Colonic mucosa (tissue), 4 donors: ENCODE data around the gene COMT. TPM values are rescaled to one million over a fixed set of nuclear protein-coding genes. Genes with fewer than 3 reads are reported as not detected.
"Not testable (repeated sequence)": the region's sequence is repeated elsewhere in the genome, so short reads cannot be mapped to it uniquely, and the experiment has no call there.

Experiments used
- DNase-seq: peaks from one replicate; pipeline ENCODE4 v3.0.0-alpha.2; 2020
- H3K27ac ChIP-seq: fragments of 200-600 bp; one replicate; pipeline ENCODE4 v1.8.0; 2021
- H3K27me3 ChIP-seq: fragments of 200-600 bp; one replicate; pipeline ENCODE4 v1.8.0; 2021
- H3K36me3 ChIP-seq: fragments of 200-600 bp; one replicate; pipeline ENCODE4 v1.8.0; 2021
- H3K4me1 ChIP-seq: fragments of 200-600 bp; one replicate; pipeline ENCODE4 v1.8.0; 2021; ENCODE audit warnings: mild to moderate bottlenecking
- H3K4me3 ChIP-seq: fragments of 200-600 bp; one replicate; pipeline ENCODE4 v1.8.0; 2021
- H3K9ac ChIP-seq, 2 donors: one replicate each; pipeline ENCODE4 v1.7.0; 2013; ENCODE audit warnings: control low read depth in 2 of 2, low read depth in 2 of 2, low read length in 2 of 2
- H3K9me3 ChIP-seq: fragments of 200-600 bp; one replicate; pipeline ENCODE4 v1.8.0; 2021
- intact Hi-C: fragments of 100-400 bp; cut with DNase I; formaldehyde crosslinking; loops from one replicate; pipeline ENCODE4 v1.14.1; 2022
- total RNA-seq, 2 donors: library from RNA; stranded (reverse); fragmentation: NEBNext Ultra II Directional in 1 of 2; extraction: Animal tissue kit (Norgen Biotek cat#: 25700) in 1 of 2; gene quantifications; one replicate each; pipeline ENCODE4 v1.2.1, GENCODE V29; 2021
- TF ChIP-seq, protein P1 (sequence below): fragments of 200-600 bp; IDR thresholded peaks from one replicate; pipeline ENCODE4 v1.8.0; 2022; ENCODE audit warnings: antibody characterized with exemption, mild to moderate bottlenecking
- donor health status: healthy.
- donor health status: DM: no; HTN: no; CAD: no.
- donor health status: DM: no; HTN: no; CAD: no.

Gene COMT
- total RNA-seq, 2 donors from 2014 or later: 70.0 to 125 TPM

DNA sequence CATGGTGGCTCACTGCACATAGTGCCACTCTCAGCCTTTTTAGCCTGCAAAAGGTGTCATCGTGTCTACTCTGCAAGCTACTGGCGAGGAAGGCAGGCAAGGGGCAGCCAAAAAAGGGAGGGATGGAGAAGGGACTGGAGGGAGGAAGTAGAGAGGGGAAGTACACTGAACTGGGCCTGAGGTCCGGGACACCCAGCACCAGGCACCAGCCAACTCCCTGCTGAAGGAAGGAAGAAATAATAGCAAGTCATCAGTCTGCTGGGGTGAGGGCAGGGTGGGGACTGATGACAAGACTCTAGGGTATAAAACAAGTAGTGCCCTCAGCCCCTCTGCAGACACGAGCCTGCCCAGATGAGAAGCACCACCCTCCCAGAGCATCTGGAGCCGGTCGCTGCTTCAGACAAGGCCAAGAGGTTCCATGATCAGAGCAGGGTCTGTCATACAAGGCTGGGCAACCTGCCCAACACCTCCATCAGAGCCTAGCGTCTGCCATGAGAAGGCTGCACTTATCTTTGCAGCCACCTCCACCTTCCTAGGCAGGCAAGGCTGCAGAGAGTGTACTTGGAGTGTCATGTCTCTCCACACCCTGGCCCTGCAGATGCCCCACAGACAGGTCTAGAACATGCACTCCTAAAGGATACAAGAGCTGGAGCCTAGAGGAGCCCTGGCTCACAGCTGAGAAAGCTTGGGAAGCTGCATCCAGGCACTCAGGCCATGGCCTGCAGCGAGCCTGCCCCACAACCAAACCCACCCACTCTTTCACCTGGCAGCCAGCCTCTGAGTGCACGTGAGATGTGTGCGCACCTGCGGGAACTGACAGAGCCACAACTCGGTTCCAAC is 9.0 kb upstream of the COMT start:
- Histone ChIP-seq H3K36me3 (no peaks in the 10 kb centered on the region), H3K27me3 (no peaks in the 10 kb centered on the region), H3K9me3 (no peaks in the 10 kb centered on the region), H3K9ac (no peak overlapping the region), H3K4me3 (no peak overlapping the region), H3K4me1 (no peaks in the 10 kb centered on the region), H3K27ac (no peak overlapping the region)
- DNase-seq: no peak
- intact Hi-C loops: loop anchor here (10.0 kb wide), 1 partner anchor 68 kb away; no protein-coding TSS in a partner anchor
- TF ChIP-seq, protein P1, sequence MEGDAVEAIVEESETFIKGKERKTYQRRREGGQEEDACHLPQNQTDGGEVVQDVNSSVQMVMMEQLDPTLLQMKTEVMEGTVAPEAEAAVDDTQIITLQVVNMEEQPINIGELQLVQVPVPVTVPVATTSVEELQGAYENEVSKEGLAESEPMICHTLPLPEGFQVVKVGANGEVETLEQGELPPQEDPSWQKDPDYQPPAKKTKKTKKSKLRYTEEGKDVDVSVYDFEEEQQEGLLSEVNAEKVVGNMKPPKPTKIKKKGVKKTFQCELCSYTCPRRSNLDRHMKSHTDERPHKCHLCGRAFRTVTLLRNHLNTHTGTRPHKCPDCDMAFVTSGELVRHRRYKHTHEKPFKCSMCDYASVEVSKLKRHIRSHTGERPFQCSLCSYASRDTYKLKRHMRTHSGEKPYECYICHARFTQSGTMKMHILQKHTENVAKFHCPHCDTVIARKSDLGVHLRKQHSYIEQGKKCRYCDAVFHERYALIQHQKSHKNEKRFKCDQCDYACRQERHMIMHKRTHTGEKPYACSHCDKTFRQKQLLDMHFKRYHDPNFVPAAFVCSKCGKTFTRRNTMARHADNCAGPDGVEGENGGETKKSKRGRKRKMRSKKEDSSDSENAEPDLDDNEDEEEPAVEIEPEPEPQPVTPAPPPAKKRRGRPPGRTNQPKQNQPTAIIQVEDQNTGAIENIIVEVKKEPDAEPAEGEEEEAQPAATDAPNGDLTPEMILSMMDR: no peak

DNA sequence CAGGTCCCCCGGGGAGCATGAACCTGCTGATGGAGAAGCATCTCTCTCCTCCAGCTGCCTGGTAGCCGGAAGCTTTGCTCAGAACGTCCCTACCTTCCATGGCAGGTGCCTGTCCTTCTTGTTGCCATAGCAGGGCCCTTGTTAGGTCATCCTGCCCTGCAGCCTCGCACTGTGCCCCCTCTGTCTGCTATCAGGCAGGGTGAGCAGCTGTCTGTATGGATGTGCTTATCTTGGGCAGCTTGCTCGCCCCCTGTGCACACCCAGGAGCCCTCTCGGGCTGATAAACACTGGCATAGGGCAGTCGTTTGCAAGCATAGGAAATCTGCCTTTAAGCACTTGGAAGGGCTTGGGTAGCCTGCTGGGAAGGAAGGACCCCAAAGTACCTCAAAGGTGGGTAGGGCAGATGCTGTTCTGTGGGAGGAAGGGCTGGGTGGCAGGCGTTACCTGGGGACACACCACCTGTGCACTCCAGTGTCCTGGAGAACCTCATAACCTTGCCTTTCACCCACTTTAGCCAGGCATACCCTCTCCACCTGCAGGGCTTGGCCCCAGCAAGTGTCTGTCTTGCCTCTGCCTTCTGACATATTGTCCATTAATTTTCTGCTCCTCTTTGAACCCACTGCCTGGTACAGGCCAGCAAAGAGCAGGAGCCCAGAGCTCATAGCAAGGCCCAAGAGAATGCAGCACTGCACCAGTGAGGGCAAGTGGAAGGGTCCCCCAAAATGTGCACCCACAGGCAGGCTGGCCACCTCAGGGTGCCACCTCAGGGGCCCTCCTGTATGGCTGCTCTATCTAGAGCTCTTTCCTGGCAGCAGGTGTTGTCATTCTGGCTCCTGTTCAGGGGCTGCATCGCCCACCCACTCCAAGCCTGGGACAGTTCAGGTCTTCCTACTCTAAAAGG is 8.0 kb upstream of the COMT start:
- intact Hi-C loops: loop anchor here (10.0 kb wide), 1 partner anchor 69 kb away; no protein-coding TSS in a partner anchor
- DNase-seq: no peak
- TF ChIP-seq, protein P1: no peak
- Histone ChIP-seq H3K27ac (no peak overlapping the region), H3K4me1 (no peaks in the 10 kb centered on the region), H3K4me3 (no peak overlapping the region), H3K36me3 (no peaks in the 10 kb centered on the region), H3K9ac (no peak overlapping the region), H3K27me3 (no peaks in the 10 kb centered on the region), H3K9me3 (no peaks in the 10 kb centered on the region)

GRCh38 chr22:19935123-19935718 is 6.4 kb upstream of the COMT start:
- DNase-seq, H3K4me3 ChIP-seq, H3K36me3 ChIP-seq, H3K9ac ChIP-seq, H3K9me3 ChIP-seq, H3K27me3 ChIP-seq, H3K27ac ChIP-seq, H3K4me1 ChIP-seq: not testable (repeated sequence)
- intact Hi-C loops: loop anchor here (10.0 kb wide), 1 partner anchor 70 kb away; no protein-coding TSS in a partner anchor

- H3K27me3 ChIP-seq: no peaks in the 10 kb centered on the region
- H3K4me1 ChIP-seq: no peaks in the 10 kb centered on the region
- no peaks in the 10 kb centered on the region for H3K9me3 ChIP-seq
- H3K36me3 ChIP-seq: no peaks in the 10 kb centered on the region
- H3K4me3 ChIP-seq: no peak overlapping the region
- no peak for DNase-seq
- H3K27ac ChIP-seq: no peak overlapping the region
- TF ChIP-seq, protein P1: no peak
- H3K9ac ChIP-seq: no peak overlapping the region
- intact Hi-C loops: loop anchor here (10.0 kb wide), 1 partner anchor 72 kb away; no protein-coding TSS in a partner anchor
These were observed 5.1 kb upstream of the COMT start for GRCh38 chr22:19936513-19936912.

DNA sequence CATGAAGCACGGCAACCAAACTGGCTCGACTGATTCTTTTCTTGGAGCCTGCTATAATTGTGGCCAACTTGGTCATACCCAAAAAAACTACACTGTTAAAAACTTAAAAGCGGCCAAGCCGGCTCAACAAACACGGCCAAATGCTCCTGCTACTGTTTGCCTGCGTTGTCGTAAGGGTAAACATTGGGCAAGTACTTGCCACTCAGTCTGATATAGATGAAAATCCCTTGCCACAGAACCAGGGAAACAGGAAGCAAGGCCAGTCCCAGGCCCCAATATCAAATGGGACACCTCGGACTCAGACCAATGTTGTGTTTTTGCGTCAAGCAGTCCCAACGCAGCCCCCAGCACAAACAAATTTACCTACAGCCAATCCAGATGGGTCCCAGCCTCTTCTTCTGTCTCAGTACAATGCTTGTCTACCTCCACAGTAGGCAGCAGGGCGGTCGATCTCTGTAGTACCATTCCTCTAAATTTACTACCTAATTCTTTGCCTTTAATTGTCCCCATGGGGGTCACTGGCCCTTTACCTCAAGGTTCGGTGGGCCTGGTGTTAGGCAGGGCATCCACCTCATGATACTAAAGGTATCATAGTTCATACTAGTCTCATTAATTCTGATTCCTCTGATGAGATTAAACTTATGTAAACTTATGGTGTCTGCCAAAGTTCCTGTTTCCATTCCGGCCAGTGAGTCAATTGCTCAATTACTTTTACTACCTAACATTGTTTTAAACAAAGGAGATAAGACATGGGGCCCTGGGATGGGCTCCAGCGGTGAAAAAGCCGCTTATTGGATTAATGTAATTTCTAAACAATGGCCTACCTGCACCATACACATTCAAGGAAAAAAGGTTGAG is 3.7 kb upstream of the COMT start:
- TF ChIP-seq, protein P1: no peak
- no peaks in the 10 kb centered on the region for H3K27me3 ChIP-seq
- no peaks in the 10 kb centered on the region for H3K4me1 ChIP-seq
- H3K9me3 ChIP-seq: no peaks in the 10 kb centered on the region
- intact Hi-C loops: loop anchor here (10.0 kb wide), 1 partner anchor 73 kb away; no protein-coding TSS in a partner anchor
- no peak overlapping the region for H3K27ac ChIP-seq
- no peak overlapping the region for H3K4me3 ChIP-seq
- no peak for DNase-seq
- H3K9ac ChIP-seq: no peak overlapping the region
- no peaks in the 10 kb centered on the region for H3K36me3 ChIP-seq
